Activated CD8-positive, alpha-beta memory T cell treated with anti-CD3 and anti-CD28 coated beads, Interleukin-2, amount 50 U/mL, for 24 hours (primary cell): ENCODE measurements around the gene PTPRD.
"Not testable (repeated sequence)": the region's sequence is repeated elsewhere in the genome, so short reads cannot be mapped to it uniquely, and the experiment has no call there.

Experiments
- DNase-seq: peaks from one replicate; pipeline ENCODE4 v3.0.0-alpha.2; 2020; ENCODE audit errors: extremely low read depth

The PTPRD gene

DNA sequence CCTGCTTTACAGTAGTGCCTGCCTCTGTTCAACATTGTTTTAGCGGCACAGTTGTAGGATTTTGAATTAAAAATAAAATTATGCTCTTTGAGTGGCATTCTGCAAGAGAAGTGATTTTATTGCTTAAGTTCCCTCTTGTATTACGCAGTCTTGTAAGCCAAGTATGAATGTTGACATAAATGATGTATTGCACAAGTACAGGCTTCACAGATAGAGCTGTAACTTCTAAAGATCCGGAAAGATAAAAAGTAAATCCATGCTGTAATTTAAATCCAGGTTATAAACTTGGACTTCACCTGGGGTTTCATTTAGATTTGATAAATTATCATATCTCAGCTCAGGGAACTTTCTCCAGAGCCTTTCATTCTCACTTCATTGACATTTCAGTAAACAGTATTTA, 1114.7 kb downstream of the PTPRD start:
- no peak for DNase-seq

DNA sequence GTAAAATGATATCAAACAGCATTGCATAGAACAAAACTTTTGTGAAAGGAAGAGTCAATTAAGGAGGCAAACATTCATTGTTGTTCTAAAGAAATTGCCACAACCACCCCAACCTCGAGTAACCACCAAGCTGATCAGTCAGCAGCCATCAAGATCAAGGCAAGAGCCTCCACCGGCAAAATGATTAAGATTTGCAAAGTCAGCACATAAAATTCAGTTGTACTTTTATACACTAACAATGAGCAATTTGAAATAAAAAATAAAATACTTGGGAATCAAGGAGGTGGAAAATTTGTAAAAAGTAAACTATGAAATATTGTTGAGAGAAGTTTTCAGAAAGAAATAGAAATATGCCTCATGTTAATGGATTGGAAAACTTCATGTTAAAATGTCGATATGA, 1118.5 kb downstream of the PTPRD start:
- DNase-seq: no peak

DNA sequence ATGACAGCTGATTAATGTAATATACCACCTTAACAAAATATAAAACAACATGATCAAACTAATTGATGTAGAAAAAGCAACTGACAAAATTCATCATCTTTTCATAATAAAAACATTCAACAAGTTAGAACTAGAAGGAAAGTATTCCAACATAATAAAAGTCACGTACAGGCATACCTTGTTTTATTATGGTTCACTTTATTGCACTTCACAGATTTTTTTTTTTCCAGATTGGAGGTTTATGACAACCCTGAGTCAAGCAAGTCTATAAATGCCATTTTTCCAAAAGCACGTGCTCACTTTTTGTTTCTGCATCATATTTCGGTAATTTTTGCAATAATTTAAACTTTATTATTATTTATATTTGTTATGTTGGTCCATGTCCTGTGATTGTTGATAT, 1120.3 kb downstream of the PTPRD start:
- DNase-seq: no peak

DNA sequence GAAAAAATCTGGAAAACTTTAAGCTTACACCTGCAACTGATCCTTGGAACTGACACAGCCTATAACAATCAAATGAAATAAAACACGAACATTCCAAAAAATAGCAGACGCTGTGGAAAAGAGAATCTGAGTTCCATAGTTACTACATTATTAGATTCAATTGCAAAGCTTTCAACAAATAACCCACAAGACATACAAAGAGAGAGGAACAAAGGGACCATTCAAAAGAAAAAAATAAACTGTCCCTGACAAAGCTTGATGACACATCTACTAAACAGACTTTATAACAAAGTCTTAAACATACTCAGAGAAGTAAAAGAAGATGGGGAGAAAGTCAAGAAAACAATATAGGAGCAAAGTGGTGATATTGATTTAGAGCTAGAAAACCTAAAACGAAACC, 1123.6 kb downstream of the PTPRD start:
- no peak for DNase-seq

DNA sequence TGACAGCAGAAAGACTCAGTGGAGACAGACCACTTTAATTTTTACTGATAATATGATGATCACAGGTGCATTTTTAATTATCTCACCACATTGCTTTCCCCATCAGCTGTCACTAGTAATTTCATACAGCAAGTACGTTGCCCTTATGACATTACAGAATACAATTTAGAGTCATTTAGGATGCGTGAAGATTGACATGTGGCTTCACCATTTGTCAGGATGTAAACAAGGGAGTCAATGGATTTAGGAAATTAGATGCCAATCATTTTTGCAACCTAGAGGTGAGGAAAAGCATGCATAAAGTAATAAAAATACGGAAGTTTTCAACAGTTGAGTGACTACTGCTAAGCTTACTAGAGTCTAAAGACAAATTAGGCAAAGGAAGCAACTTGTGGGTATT, 1129.6 kb downstream of the PTPRD start:
- no peak for DNase-seq

DNA sequence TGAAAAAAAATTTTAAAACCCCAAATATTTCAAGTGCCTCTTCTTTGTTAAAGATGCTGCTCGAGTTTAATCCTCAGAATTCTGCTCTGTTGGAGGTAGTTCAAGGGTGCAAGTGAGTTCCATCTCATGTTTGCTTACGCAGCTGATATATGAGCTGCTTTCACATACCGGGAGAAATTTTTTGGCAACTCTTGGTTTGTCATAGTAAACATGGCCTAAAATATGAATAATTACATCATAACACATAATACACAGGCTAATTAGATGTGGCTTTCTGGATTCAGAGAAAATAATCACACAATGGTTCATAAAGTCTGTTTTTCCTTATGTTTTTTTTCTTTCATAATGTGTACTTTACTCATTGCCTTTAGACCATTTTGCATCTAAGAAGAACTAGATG, 1134.1 kb downstream of the PTPRD start:
- no peak for DNase-seq

DNA sequence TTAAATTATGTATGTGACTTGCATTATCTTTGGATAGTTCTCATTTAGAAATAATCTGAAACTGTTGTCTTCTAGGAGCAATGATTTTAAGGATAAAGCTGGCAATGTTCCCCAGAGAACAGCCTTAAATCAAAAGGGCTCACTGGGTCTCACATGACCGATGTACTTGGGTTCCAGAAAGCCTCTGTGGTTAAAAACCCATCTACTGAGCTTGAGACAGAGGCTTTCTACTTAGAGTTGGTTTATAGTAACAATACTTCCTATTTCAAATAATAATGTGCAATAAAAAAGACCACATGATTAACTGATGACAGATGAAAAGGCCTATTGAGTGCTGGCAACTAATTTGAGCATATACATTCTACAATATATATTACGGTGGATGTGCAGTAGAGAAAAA, 1143.5 kb downstream of the PTPRD start:
- no peak for DNase-seq

DNA sequence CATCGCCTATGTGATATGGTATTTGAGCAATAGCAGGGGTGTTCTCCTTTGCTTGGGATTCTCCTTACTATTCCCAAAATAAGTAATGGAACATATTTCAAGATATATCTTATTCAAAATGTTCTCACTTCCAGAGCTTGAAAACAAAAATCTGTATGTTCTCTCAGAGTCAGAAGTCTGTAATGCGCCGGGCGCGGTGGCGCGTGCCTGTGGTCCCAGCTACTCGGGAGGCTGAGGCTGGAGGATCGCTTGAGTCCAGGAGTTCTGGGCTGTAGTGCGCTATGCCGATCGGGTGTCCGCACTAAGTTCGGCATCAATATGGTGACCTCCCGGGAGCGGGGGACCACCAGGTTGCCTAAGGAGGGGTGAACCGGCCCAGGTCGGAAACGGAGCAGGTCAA, 1170.9 kb downstream of the PTPRD start:
- DNase-seq: not testable (repeated sequence)

DNA sequence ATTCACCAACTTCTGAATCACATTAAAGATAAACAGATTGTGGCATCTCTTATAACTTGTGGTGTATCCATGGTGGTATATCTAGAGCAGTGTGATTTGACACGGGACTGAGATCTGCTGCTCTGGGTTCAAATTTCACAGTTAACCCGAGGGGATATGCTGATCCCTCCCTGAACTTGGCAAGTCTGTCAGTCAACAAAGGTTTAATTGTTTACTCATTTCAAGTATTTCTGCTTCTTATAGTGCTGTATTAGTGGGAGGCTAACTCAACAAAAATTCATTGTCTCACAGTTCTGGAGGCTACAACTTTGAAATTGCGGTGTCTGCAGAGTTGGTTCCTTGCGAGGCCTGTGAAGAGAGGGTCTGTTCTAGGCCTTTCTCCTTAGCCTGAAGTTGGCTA, 1175.2 kb downstream of the PTPRD start:
- DNase-seq: no peak

DNA sequence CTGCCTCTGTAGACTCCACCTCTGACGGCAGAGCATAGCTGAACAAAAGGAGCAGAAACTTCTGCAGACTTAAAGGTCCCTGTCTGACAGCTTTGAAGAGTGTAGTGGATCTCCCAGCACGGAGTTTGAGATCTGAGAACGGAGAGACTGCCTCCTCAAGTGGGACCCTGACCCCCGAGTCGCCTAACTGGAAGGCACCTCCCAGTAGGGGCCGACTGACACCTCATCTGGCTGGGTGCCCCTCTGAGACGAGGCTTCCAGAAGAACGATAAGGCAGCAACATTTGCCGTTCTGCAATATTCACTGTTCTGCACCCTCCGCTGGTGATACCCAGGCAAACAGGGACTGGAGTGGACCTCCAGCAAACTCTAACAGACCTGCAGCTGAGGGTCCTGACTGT, 1186.3 kb downstream of the PTPRD start:
- DNase-seq: not testable (repeated sequence)

DNA sequence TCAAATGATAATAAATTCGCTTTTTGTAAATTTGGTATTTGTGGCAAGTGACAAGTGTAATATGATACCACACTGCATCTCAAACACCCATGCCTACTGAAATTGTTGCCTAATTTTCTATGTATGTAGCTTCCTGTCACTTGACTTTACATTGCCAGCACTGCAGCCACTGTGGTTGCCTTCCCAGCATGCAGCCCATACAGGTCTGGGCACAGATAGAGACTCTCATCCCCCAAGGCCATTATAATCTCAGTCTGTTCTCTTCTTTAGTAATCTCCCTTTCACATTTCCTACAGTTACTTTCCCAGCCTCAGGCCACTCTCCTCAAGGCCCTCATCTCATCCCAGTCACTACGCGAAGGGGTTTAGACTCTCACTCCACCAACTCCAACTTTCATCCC, 1200.6 kb downstream of the PTPRD start:
- no peak for DNase-seq

DNA sequence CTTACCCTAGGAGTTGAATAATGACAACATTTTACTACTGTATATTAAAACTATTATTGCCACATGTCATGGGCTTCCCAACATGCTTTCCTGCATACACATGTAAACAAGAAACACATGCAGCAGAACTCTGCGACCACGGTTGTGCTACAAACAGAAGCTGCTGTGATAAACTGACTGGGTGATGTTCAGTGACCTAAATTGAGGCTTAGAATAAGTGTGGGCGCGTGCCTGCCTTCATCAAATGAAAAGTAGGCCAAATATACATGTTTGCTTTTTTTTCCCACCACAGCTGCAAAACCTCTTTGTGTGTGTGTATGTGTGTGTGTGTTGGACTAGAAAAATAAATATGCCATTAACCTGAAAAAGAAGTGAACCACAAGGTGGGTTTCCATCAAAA, 1202.1 kb downstream of the PTPRD start:
- DNase-seq: no peak

DNA sequence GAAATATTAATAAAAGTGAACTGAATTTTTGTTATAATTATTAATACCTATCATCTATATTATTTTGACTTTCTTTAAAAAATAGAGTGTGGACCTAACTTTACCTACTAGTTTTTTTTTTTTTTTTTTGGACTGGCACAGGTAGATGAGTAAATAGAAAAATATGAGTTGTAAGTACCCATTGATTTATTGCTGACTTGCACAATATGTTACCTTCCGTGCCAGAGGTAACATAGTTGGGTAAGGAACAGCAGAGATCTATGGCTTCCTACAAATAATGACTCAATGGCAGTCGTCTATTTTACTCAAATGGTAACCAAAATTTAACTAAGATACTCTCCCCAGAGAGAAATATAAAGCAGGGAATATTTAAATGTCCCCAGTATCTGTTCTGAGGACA, 1212.8 kb downstream of the PTPRD start:
- DNase-seq: no peak

DNA sequence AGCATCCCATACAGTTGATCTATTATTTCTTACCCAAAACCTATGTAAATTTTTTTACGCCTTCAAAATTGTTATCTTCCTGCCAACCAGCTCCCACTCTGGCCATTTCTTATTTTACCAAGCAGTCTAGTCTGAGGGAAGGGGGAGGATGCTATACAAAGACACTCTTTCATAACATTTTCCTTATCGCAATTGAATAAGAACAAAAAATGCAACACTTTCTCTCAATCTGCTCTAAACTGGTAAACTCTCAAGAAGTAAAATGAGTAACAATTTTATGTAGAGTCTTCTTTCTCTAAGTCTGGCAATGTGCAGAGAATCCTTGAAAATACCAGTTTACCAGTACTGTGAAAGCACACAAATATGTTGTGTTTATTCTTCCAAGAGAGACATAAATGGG, 1216.3 kb downstream of the PTPRD start:
- DNase-seq: no peak

DNA sequence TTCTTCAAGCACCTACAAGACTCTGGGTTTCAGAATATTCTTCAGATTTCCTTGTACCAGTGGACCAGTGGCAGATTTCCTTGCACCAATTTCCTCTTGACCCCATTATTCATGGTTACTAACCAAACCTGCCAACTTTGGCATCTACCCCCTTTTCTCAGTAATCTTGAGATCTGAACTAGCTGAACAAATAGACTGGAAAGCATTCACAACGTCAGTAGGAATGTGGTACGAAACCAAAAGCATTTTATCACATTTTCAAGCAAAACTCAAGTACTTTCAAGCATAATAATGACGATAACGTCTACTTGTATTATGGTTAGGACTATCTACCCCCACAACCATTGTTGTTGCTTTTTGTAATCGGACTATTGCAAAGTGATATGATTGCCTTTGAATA, 1217.3 kb downstream of the PTPRD start:
- no peak for DNase-seq

DNA sequence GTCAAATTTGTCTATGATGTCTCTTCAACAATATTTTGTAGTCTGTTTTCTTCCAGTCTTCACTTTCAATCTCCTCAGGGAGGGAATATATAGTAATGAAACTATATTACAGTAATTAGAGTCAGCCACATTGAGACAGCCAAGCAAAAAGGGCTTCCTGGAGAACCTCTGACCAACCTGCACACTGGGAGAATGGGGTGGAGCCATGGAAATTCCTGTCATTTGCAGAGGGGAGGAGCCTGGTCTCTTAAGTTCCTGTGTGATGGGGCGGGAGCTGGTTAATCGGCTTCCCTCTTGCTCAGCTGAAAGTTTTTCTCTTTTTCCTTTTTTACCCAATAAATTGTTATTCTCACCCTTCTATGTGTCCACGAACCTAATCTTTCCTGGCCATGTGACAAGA, 1220.0 kb downstream of the PTPRD start:
- DNase-seq: no peak

DNA sequence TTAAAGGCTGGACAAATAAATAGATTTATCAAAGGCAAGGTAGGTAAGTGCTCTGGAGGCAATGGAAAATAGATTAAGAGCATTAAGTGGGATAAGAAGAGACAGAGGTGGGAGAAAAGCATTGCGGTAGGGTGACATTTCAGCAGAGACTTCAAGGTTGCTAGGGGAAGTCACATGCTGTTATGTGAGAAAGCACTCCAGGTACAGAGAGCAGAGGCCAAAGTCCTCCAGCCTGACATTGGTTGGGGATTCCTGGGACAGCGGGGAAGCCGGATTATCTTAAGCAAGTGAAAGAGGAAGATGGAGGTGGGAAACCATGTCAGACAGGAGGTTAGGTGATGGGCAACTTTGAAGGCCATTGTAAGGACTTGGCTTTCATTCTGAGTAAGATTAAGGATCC, 1222.9 kb downstream of the PTPRD start:
- no peak for DNase-seq

DNA sequence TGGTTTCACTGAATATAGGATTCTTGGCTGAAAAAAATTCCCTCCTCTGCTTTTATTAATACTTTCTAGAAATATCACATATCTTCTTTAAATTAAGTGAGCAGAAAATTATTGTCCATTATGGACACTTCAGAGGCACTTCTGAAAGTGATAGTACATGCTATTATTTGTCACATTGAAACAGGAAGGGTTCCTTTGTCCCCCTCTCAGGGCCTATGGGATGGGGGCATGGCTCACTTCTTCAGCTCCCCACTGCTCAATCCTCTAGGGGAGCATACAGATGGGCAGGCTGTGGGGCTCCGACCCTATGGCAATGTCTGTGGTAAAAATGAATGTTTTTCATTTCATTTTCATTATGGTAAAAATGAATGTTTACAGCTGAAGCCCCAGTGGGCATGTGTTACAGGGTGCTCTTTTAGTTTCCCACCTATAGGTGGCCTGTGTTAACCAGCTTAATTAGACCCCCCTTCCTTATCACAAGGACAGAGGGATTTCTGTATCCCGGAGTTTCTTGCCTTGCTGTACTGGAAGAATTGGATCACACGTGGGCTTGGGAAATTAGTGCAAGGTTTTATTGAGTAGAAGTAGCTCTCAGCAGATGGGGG, 1225.2 kb downstream of the PTPRD start:
- no peak for DNase-seq

DNA sequence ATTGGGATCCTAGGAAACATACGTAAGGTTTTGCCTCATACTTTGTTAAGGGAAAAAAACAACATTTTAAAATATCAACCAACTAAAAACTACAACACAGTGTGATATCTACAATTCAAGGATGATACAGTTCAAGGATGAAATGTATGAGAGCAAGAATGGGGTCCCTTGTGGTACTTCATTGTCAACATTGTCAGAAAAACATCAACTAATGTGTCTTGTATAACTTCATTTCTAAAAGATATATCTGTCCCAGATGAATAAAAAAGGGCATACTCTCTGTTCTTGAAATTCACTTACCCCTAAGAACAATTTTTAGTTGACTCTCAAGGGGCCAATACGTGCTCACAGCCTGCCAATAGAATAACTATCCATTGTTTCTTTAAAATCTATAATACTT, 1250.5 kb downstream of the PTPRD start:
- no peak for DNase-seq

DNA sequence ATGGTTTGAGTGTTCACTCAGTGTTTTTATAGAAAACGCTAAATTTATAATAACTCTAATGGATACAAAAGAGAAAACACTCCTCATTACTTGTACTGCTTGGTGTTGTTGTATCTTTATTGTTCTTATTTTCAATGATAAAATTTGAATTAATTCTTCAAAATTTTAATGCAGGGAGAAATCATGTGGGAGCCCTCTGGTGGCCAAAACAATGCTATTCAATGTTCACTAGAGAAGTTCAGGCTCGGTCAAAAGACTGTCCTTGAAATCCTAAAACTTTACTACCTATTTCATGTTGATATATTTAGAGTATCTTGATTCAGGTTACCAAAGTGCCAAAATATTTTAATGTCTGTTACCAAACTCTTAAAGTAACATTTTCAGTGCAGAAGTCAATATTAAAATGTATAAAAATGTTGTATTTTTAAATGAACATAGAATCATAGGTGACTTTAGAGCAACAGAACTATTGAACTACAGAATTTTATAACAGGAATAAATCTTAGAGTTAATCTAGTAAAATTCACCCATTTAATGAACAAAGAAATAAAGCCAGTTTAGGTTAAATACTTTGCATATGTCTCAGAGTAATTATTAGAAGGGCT, 1259.8 kb downstream of the PTPRD start:
- DNase-seq: no peak

DNA sequence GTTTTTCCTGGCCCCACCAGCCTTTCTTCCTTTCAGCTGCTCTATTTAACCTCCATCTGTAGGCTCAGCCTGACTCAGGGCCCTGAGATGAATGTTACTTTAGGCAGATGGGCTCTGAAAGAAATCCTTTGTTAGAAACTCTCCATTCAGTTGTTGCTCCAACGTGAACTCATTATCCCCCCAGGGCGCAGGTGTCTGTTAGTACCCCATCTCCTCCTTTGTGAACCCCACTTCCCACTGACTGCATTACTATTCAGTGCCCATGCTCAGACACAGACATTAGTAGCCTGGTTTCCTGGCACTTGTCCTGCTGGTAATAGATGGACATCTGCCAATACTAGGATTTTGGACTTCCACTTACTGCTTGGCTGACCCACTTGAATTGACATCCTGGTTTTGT, 1271.6 kb downstream of the PTPRD start:
- no peak for DNase-seq

DNA sequence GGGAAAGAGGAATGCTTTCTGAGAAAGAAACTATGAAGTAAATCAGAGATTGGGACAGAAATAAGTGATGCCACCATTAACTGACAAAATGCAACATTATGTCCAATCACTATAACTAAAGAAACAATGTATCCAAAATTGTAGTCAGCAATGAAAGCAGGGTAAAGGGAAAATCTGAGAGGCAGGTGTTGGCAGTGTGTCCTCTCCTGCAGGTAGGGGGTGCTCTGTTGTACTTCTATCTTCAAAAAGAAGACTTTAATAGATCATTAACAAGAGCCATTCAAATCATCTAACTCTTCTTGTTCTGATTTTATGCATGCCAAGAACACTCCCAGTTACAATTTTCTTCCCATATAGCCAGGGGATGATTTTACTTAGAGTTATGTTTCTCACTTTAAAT, 1275.7 kb downstream of the PTPRD start:
- DNase-seq: no peak

DNA sequence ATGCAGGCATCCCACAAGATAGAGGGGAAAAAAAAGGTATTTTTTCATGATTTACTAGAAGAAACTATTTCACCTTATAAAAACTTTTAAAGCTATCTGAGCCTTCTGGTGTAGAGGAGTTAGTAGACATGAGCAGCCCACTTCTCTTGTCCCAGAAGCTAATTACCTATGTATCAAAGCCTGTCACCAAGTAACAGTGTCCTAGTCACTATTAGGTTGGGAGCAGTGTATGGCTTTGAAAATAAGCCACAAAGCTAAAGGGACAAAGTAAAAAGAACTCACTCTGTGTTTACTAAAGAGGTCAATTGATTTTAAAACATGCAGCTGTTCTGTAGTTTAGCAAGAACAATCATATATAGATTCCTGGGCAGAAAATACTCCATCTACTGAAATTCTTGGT, 1286.1 kb downstream of the PTPRD start:
- no peak for DNase-seq

DNA sequence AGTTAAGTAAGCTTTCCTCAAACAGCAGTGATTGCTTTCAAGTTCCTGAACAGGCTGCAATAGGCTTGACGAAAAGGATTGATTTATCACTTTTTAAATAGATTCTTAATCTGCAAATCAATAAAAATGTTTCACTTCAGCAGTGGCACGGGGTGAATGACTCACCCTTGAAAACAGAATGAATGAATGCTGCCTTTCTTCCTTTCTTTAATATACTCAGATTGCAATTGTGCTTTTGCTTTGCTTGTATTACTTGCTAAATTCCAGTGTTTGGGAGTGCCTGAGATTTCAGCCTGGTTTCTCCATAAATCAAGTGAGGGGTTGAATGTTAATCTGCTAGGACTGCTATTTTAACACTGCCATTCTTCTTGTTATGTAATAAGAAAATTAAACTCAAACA, 1293.8 kb downstream of the PTPRD start:
- DNase-seq: no peak
